Stimulated activated CD4-positive, alpha-beta T cell treated with anti-CD3 and anti-CD28 coated beads, Interleukin-15, amount 100 ng/mL, for 48 hours (primary cell): Measurements from ENCODE around the gene STX5.
"Not testable (repeated sequence)": the region's sequence is repeated elsewhere in the genome, so short reads cannot be mapped to it uniquely, and the experiment has no call there.

Experiments used
- DNase-seq, 2 donors: peaks; one replicate each; pipeline ENCODE4 v3.0.0-alpha.2; 2020; ENCODE audit warnings: low read depth in 2 of 2

The STX5 gene

DNA sequence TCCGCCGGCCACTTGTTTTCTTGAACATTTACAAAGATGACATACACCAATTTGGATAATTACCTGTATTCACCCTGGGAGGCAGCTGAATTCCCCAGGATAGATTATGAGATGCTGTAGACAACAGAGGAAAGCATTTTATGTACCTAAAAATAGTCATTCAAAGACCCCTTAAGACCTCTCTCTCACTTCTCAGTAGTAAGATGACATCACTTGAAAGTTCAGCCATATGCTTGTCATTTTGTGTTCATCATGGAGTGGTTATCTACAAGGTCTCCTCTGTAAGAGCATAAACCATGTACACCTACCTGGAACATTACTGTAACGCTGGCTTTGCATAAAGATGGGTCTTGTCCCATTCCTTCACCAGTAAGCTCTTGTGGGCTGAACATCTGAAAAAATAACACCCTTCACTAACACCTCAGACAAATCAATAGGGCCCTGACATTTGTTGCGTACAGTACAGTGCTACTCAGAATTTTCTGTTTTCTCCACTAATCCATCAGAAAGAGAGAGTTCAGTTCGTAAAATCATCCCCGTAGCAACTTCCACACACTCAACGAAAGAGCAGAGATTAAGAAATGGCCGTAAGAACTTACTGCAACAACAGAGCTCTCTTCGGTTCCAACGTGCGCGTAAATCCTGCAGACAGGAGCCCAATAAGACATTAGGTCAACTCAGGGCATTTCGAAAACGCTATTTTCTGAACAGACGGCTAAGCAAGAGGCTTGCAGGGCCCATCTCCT is 23.1 kb upstream of the STX5 start:
- no peak for DNase-seq

DNA sequence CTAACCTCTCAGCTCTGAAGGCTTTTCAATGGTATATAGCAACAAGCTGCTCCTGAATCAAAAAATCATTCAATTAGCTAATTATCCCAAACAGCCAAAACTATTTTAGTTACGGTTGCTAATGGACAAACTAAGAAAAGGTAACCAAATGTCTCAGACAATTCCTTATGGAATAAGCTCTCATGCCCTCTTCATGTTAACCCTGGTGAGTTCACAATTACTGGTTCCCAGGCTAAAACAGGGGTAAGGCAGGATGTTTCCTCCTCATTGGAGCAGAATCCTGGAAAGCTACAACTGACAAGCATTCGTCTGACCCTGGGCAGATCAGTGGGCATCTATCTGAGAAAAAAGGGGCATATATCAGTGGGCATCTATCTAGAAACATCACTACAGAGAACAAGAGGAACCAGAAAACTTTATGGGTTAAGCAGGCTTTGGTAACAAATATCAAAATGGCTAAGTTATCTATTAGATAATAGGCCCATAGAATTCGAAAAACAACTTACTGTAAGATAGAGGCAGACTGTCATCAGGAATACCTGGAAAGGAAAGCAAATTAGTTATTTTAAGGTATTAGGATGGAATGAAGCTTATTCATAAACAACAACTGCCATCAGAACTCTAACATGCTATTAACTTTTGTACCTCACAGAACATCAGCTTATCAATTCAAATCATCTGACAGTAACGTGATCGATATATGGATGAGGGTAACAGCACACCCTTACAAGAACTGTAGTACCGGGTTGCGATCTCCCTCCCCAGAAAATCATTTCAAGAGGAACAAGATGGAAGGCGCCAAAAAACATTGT is 22.4 kb upstream of the STX5 start:
- no peak for DNase-seq

DNA sequence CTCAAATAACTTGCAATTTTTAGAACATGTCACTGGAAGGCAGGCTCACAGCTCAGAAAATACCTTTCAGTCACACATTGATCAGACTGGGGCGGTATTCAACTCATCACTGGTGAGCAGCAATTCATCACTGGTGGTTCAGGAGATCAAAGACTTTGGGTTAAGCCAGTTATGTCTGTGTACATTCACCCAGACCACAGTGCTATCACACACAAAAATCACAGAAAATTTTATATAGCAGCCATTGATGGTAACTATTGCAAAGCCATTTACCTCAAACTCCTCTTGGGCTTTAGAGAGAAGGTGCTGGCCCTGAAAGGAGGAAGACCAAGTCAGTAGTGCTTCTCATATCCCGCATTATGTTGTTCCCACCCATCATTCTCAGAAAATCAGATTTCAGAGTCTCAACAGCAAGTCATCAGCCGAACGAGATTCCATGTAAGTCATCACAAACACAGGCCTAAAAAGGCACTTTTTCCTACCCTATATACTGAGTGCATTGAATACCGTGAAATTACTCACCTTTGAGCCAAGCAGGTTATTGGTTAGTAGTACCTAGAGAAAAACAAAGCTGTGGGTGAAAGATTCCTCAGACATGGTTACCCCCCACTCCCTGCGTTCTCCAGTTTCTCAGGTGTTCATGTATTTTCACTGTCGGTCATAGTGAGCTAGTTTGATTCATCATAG is 21.6 kb upstream of the STX5 start:
- DNase-seq = no peak

DNA sequence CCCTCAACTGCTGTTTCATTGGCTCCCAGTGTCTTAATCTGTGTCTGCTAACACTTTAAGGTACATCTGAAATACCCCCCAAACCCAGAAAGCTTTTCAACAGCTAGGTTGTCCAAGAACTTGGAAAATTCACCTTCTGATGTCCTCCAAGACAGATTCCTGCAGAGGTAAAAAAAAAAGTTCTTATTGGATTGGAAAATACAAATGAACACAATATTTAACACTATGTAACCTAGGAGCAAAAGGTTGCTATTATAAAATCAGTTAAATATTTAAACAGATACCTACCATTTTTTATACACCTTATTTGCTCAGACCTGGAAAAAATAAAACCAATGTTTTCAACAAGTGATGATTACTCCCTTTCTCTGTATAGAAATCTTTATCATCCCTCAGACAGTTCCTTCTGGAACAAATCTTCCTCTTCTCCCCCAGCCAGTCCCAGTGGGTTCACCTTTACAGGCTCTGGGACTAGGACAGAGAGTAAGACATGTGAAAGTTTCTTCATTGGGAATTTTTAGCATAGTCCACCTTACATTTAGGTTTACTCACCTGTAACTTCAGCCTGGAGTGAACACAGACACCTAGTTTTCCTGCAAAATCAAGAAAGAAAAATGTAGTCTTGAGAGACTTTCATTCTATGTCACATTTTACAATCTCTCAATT is 20.8 kb upstream of the STX5 start:
- DNase-seq = no peak

DNA sequence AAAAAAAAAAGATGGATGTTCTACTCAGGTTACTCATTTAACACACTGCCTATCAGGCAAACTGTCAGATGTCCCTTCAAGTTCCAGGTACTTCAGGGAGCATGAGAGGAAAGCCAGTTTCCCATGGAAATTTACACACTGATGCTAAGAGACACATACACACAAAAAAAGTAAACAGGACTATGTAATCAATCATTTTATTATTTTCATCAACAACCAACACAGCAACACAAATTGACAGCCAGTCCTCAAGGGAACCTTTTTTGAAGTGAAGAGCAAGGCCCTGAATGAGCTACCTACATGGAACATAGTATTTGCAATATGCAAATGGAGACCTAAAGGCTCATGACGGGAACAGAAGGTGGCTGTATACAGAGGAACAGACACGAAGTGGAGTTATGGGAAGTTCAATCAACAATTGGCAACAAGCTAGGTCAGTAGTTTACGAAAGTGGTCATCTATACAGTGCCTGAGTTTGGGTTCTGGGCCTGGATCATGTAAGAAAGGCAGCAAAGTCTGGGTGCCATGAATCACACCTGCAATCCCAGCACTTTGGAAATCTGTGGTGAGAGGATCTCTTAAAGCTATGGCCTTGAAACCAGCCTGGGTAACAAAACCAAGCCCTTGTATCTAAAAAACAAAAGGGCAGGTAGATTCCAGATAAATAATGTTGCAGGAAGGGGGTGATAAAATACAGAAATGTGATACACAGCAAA is 20.1 kb upstream of the STX5 start:
- DNase-seq = no peak

DNA sequence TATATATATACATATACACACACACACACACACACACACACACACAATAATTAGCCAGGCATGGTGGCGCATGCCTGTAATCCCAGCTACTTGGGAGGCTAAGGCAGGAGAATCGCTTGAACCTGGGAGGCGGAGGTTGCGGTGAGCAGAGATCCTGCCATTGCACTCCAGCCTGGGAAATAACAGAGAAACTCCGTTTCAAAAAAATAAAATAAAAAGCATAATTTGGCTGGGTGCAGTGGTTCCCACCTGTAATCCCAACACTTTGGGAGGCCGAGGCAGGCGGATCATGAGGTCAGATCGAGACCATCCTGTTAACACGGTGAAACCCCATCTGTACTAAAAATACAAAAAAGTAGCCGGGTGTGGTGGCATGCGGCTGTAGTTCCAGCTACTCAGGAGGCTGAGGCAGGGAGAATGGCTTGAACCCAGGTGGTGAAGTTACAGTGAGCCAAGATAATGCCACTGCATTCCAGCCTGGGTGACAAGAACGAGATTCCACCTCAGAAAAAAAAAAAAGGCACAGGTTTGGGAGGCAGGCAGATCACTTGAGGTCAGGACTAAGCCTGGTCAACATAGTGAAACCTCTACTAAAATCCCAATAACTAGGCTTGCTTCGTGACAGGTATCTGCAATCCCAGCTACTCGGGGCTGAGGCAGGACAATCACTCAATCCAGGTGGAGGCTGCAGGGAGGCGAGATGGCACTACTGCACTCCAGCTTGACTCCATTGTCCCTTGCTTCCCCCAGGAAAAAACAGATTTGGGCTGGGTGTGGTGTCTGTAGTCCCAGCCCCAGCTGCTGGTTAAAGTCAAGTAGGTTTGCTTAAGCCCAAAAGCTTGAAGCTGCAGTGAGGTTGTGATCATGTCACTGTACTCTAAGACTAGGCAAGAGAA is 19.3 kb upstream of the STX5 start:
- no peak for DNase-seq

DNA sequence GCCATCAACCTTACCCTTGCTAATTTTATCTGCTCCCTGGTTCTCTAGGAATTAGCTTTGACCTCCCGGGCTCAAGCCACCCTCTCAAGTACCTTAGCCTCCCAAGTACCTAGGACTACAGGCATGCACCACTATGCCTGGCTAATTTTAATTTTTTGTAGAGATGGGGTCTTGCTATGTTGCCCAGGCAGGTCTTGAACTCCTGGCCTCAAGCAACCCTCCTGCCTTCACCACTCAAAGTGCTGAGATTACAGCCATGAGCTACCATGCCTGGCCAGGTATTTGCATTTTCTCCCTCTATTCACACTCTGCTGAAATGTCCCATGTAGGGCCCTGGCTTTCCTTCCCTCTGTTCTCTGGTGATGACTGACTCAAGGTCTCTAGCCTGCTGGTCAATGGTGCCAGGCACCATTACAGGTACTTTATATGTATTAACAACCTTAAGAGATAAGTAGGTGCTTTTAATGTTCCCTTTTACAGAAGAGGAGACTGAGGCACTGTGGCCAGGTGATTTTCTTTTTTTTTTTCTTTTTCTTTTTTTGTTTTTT is 16.0 kb upstream of the STX5 start:
- no peak for DNase-seq

DNA sequence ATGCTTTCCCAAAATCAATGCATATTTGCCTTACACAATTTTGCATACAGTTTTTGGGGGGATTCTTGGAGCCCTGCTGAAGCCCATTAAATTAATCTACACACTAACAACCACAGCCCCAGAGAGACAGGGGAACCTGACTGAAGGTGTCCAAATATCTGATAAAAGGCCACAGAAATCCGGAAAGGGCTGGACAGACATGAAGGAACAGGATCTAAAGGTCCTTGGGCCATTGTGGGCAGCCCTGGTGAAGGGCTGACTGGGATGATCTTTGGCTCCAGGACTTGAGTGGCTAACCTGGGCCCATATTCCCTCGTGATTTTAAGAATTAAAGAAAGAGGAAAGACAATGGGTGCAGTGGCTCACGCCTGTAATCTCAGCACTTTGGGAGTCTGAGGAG is 14.3 kb upstream of the STX5 start:
- no peak for DNase-seq

DNA sequence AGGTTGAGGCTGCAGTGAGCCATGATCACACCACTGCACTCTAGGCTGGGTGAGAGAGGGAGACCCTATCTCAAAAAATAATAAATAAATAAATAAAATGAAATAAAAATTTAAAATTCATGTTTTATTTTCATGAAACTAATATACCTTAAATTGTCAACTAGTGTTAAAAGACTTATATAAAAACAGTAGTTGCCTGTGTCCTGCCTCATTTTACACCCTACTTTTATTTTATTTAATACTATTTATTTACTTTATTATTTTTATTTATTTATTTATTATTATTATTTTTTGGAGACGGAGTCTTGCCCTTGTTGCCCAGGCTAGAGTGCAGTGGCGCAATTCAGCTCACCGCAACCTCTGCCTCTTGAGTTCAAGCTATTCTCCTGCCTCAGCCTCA is 12.3 kb upstream of the STX5 start:
- DNase-seq = no peak

DNA sequence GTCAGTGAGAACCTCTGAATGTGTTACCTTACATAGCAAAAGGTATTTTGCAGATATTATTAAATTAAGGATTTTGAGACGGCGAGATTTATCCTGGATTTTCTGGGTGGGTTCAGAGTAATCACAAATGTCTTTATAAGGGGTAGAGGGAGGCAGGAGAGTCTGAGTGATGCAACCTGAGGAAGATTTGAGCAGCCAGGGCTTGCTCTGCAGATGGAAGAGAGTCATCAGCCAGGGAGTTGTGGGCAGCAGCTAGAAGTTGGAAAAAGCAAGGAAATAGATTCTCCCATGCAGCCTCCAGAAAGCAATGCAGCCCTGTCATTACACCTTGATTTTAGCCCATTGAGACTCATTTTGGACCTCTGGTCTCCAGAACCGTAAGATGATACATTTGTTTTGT is 11.6 kb upstream of the STX5 start:
- no peak for DNase-seq

DNA sequence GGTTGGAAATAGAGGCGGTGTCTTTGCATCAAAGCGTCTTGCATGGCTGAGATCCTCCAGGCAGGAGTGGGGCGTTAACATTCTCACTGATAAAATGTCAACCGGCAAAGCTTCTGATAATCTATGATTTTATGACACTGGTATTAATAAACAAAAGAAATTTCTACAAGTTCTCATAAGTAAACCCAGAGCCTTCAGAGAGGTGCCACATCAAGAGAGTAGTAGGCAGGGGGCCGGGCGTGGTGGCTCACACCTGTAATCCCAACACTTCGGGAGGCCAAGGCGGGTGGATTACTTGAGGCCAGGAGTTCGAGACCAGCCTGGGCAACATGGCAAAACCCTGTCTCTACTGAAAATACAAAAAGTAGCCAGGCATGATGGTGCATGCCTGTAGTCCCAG is 11.0 kb upstream of the STX5 start:
- DNase-seq = not testable (repeated sequence)

DNA sequence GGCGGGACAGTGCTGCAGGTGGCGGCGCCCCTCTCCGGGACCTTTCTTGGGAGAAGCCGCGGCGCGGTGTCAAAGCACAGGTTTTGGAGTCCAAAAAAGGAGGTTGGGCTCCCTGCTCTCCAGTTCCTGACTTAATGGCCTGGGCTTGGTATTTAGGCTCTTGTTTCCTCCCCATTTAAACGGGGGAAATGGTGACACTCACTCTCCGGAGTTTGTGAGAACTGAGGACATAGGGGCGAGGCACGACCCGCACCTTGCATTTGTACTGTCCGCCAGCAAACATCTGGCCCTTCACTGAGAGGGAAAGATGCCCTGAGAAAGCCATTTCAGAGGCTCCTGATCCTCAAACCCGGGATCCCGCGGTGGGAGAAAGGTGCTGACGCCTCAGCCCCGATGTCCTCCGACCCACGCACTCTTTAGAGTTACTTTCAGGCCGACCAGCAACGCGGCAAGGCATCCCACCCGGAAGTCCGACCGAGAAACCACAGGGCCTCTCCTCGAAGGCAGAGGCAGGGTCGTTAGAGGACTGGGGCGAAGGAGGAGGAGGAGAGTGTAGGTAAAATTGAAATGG is 10.4 kb upstream of the STX5 start:
- no peak for DNase-seq

DNA sequence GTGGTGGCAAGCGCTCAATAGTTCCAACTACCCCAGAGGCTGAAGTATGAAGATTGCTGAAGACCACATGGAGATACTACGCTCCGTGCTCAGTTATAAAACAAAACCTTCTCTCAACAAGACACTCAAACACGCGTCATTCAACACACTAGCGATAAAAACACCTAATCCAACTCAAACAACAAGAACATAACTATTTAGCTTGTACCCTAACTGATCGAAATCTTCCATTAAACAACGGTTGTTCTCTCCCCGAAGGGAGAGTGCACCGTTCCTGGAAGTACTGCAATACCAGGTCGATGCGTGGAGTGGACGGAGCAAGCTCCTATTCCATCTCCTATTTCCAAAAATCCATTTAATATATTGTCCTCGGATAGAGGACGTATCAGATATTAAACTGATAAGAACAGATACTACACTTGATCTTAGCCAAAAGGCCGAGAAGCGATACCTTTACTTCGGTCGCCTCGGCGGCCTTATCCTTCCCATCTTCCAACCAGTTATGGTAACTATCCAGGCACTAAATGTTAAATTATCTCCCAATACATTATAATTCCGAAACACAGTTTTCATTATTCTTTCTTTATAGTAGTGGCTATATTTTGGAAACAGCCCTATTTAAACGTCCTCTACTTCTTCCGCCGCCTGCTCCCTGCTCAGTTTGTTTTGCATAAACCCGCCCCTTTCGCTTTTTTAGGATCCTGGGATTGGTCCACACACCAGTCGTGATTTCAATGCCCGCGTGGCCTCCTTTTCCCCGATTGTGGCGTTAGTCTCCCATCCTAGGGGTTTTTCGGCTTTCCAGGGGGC is 9.7 kb upstream of the STX5 start:
- peak; percentile 78 to 80 for DNase-seq

DNA sequence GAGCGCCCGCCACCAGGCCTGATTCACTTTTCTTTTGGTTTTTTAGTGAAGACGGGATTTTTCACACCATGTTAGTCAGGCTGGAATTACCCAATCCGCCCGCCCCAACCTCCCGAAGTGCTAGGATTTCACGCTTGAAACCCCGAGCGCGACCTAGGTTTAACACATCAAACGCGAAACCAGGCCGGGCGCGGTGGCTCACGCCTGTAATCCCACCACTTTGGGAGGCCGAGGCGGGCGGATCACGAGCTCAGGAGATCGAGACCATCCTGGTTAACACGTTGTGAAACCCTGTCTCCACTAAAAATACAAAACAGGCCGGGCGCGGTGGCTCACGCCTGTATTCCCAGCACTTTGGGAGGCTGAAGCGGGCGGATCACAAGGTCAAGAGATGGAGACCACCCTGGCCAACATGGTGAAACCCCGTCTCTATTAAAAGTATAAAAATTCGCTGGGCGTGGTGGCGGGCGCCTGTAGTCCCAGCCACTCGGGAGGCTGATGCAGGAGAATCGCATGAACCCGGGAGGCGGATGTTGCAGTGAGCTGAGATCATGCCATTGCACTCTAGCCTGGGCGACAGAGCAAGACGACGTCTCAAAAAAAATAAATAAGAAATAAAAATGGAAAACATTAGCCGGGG is 9.0 kb upstream of the STX5 start:
- DNase-seq = peak; percentile 71 to 84

DNA sequence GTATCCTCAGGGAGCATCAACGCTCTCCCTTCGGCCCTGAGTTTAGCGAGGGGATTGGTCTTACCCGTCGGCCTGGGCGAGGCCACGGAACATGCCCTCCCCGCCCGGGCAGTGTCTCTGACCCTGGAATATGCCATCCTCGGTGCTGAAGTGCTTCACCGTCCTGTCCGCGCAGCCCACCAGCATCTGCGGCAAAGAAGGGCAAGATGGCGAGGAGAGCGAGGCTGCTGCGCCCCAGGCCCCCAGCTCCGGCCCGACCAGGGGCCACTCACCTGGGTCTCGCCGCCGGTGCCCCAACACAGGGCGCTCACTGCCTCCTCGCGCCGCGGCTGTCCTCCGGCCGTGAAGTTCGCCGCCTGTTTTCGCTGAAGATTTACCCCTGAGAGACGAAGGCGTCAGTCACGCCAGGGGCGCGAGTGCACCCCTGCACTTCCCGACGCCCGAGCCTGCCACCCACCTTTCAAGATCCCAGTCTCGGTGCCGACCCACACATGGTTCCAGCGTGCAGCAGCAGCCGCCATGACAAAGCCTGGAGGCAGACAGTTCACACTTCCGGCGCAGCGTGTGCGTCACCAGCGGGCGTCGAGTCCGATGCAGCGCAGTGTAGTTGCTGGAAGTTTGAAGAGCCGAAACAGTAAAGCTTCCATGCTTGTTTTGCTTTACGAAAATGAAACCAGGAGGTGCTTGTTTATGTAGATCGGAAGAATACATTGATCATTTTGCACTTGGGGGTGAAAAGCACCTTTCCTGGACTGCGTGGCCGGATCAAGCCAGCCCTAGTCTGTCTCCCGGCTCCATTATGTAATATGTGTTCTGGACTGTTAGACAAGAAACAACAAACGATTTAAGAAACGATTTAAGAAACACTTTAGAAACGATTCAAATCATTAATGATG is 7.4 kb upstream of the STX5 start, which contains the start of gene WDR74:
TSS of gene WDR74 (minus strand) at position 541 of the 896 bp plus-strand sequence. CDS start at position 521, 20 bp downstream.
- DNase-seq = peak; percentile 88

DNA sequence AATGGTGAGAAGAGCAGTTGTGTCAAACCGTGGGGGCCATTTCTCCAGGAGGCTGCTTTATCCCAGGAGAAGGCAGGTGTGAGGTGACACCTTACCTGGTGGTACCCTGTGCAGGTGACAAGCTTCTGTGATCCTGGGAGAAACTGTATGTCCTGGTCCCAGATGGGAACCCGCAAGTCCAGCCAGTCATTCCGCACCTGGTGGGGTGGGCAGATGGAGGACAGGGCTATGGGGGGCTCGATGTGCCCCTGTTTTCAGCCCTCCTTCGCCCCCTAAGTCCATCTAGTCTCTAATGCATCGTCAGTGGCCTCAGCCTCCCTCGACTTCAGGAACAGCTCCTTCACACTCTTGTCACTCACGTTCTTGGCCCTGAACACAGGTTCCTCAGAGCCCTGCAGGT is 3.5 kb upstream of the STX5 start:
- no peak for DNase-seq
